ENCODE results near the gene SLC27A6. TPM values are rescaled to one million over a fixed set of nuclear protein-coding genes. Genes with fewer than 3 reads are reported as not detected.

Gene SLC27A6
- total and polyA plus RNA-seq, 4 donors = 0.06 to 3.4 (median 0.61) TPM

DNA sequence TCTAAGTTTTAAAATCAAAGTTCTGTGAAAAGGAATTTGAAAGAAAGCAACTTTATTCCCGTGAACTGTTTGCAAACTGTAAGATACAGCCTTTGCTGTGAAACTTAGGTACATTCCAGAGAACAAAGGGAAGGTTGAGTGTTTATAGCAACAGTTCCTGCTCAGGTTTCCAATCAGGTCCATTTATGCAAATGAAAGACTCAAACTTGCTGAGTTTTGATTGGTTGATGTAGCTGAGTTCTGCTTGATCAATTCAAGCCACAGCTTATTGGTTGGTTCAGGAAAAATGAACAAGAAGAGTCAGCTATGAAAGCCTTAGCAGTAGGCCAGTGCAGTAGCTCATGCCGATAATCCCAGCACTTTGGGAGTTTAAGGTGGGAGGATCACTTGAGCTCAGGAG is 37.9 kb downstream of the SLC27A6 start:
- H3K4me1 ChIP-seq (ENCODE audit: control insufficient read depth in 5 of 5, insufficient read depth in 5 of 5, low read length in 5 of 5) = peaks cover 0 to 7% (median 0%) of the 10 kb centered on the region in 5 donors
- no peaks in the 10 kb centered on the region for H3K36me3 ChIP-seq (ENCODE audit: control insufficient read depth in 4 of 4, insufficient read depth in 4 of 4, low read length in 4 of 4)
- H3K27me3 ChIP-seq (ENCODE audit: control insufficient read depth in 3 of 3, insufficient read depth in 3 of 3, low read length in 2 of 3) = no peaks in the 10 kb centered on the region
- H3K4me3 ChIP-seq = no peak overlapping the region
- ATAC-seq (ENCODE audit: insufficient read depth, low FRiP score) (no peak), DNase-seq (no peak)
- no peak overlapping the region for H3K27ac ChIP-seq (ENCODE audit: low read depth in 1 of 2, low read length in 1 of 2)
- 75 to 87% methylated on average over 2 of the region's 2 CpGs for WGBS, 2 donors
- no peaks in the 10 kb centered on the region for H3K9me3 ChIP-seq (ENCODE audit: control insufficient read depth in 4 of 4, insufficient read depth in 3 of 4, low read length in 3 of 4)
- no peak overlapping the region for H3K9ac ChIP-seq (ENCODE audit: insufficient read depth in 1 of 2, low read length in 2 of 2)
- TF ChIP-seq, protein P1, sequence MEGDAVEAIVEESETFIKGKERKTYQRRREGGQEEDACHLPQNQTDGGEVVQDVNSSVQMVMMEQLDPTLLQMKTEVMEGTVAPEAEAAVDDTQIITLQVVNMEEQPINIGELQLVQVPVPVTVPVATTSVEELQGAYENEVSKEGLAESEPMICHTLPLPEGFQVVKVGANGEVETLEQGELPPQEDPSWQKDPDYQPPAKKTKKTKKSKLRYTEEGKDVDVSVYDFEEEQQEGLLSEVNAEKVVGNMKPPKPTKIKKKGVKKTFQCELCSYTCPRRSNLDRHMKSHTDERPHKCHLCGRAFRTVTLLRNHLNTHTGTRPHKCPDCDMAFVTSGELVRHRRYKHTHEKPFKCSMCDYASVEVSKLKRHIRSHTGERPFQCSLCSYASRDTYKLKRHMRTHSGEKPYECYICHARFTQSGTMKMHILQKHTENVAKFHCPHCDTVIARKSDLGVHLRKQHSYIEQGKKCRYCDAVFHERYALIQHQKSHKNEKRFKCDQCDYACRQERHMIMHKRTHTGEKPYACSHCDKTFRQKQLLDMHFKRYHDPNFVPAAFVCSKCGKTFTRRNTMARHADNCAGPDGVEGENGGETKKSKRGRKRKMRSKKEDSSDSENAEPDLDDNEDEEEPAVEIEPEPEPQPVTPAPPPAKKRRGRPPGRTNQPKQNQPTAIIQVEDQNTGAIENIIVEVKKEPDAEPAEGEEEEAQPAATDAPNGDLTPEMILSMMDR (IDR thresholded peaks at IDR 0.05; ENCODE audit: control extremely low read depth, extremely low read depth) = no peak

DNA sequence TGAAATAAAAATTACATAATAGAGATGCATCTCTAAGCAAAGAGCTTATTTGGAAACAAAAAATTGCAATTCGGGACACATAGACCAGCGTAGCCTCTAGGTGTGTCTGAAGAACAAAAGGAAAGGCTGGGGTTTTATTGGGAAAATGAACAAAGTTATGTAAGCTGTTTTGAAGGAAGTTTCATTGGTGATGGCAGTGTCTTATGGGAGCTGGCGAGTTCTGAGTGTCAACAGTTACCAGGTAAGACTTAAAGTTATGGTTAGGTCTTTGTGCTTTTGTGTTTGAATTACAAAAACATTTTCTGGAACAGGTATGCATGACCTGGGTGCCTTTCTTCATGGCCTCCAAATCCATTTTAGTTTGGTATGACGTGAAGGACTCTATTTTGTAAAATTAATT is 48.9 kb downstream of the SLC27A6 start:
- 86 to 90% methylated on average over 4 of the region's 4 CpGs for WGBS, 2 donors
- no peak for DNase-seq
- ATAC-seq (ENCODE audit: insufficient read depth, low FRiP score) = no peak

DNA sequence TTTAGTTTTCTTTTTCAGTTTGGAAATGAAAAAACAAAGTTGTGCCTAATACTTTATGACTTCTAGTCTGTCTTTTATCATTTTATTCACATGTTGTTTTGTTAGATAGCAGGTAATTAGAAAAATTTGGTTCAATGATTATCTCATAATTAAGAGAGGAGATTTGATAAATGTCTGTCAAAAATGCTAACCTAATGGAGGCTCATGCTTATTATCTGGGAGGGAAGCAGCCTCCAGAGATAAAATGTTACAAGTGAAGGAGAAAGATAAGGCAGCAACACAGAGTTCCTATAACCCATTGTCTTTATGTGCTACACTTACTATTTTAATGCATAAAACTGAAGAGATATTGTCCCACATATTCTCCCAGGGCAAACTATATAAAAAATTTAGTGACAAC is 53.5 kb downstream of the SLC27A6 start:
- H3K4me3 ChIP-seq = no peak overlapping the region
- H3K27ac ChIP-seq (ENCODE audit: low read depth in 1 of 2, low read length in 1 of 2) = no peak overlapping the region
- H3K9me3 ChIP-seq (ENCODE audit: control insufficient read depth in 4 of 4, insufficient read depth in 3 of 4, low read length in 3 of 4) = no peaks in the 10 kb centered on the region
- H3K9ac ChIP-seq (ENCODE audit: insufficient read depth in 1 of 2, low read length in 2 of 2) = no peak overlapping the region
- DNase-seq (no peak), ATAC-seq (ENCODE audit: insufficient read depth, low FRiP score) (no peak)
- H3K27me3 ChIP-seq (ENCODE audit: control insufficient read depth in 3 of 3, insufficient read depth in 3 of 3, low read length in 2 of 3) = no peaks in the 10 kb centered on the region
- H3K4me1 ChIP-seq (ENCODE audit: control insufficient read depth in 5 of 5, insufficient read depth in 5 of 5, low read length in 5 of 5) = peaks cover 0 to 5% (median 0%) of the 10 kb centered on the region in 5 donors
- TF ChIP-seq, protein P1 (IDR thresholded peaks at IDR 0.05; ENCODE audit: control extremely low read depth, extremely low read depth) = no peak
- no peaks in the 10 kb centered on the region for H3K36me3 ChIP-seq (ENCODE audit: control insufficient read depth in 4 of 4, insufficient read depth in 4 of 4, low read length in 4 of 4)

More for the DNA sequence above, 48.9 kb downstream of the SLC27A6 start:
- Histone ChIP-seq H3K4me3 (no peak overlapping the region), H3K9ac (ENCODE audit: insufficient read depth in 1 of 2, low read length in 2 of 2) (no peak overlapping the region), H3K9me3 (ENCODE audit: control insufficient read depth in 4 of 4, insufficient read depth in 3 of 4, low read length in 3 of 4) (no peaks in the 10 kb centered on the region), H3K27me3 (ENCODE audit: control insufficient read depth in 3 of 3, insufficient read depth in 3 of 3, low read length in 2 of 3) (no peaks in the 10 kb centered on the region), H3K36me3 (ENCODE audit: control insufficient read depth in 4 of 4, insufficient read depth in 4 of 4, low read length in 4 of 4) (no peaks in the 10 kb centered on the region), H3K27ac (ENCODE audit: low read depth in 1 of 2, low read length in 1 of 2) (no peak overlapping the region), H3K4me1 (ENCODE audit: control insufficient read depth in 5 of 5, insufficient read depth in 5 of 5, low read length in 5 of 5) (peaks cover 0 to 5% (median 0%) of the 10 kb centered on the region in 5 donors)
- TF ChIP-seq, protein P1 (IDR thresholded peaks at IDR 0.05; ENCODE audit: control extremely low read depth, extremely low read depth) = no peak

DNA sequence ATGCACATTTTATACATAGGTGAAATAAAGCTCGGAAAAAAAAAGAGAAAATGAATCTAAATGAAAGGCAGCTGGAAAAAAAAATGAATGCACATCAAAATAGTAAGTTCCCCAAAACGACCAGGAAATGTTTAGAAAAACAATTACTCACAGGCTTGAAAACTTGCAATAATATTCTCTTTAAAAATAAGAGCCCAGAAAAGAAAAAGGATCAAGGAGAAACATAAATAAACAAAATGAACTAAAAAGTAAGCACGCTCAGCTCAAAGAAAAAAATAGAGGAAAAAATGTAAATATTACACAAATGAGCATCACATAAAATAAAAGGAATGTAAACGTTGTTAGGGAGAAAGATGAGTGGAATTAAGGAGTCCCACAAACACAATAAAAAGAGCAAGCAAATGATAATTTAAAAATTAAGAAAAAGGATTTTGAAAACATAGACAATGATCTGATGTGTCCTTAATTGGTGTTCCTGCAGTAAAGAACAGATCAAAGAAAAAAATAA is 54.2 kb downstream of the SLC27A6 start:
- no peaks in the 10 kb centered on the region for H3K27me3 ChIP-seq (ENCODE audit: control insufficient read depth in 3 of 3, insufficient read depth in 3 of 3, low read length in 2 of 3)
- H3K27ac ChIP-seq (ENCODE audit: low read depth in 1 of 2, low read length in 1 of 2) = no peak overlapping the region
- H3K9ac ChIP-seq (ENCODE audit: insufficient read depth in 1 of 2, low read length in 2 of 2) = no peak overlapping the region
- TF ChIP-seq, protein P1 (IDR thresholded peaks at IDR 0.05; ENCODE audit: control extremely low read depth, extremely low read depth) = no peak
- no peak for ATAC-seq (ENCODE audit: insufficient read depth, low FRiP score)
- H3K4me1 ChIP-seq (ENCODE audit: control insufficient read depth in 5 of 5, insufficient read depth in 5 of 5, low read length in 5 of 5) = peaks cover 0 to 5% (median 0%) of the 10 kb centered on the region in 5 donors
- no peak overlapping the region for H3K4me3 ChIP-seq
- DNase-seq = no peak
- H3K9me3 ChIP-seq (ENCODE audit: control insufficient read depth in 4 of 4, insufficient read depth in 3 of 4, low read length in 3 of 4) = no peaks in the 10 kb centered on the region
- no peaks in the 10 kb centered on the region for H3K36me3 ChIP-seq (ENCODE audit: control insufficient read depth in 4 of 4, insufficient read depth in 4 of 4, low read length in 4 of 4)
- 29 to 42% methylated on average over 4 of the region's 4 CpGs for WGBS, 2 donors
